22Rv1 (cell line): ENCODE results near the gene NET1.

Experiments used
- ZFX ChIP-seq: fragments of 450-650 bp; IDR thresholded peaks from 2 replicates; pipeline ENCODE4 v1.6.1; 2017; ENCODE audit warnings: antibody characterized with exemption, borderline replicate concordance
- TF ChIP-seq, protein P1 (sequence below): fragments of 450-650 bp; IDR thresholded peaks from 2 replicates; pipeline ENCODE4 v1.5.1; 2017; ENCODE audit warnings: mild to moderate bottlenecking

- TF ChIP-seq, protein P1, sequence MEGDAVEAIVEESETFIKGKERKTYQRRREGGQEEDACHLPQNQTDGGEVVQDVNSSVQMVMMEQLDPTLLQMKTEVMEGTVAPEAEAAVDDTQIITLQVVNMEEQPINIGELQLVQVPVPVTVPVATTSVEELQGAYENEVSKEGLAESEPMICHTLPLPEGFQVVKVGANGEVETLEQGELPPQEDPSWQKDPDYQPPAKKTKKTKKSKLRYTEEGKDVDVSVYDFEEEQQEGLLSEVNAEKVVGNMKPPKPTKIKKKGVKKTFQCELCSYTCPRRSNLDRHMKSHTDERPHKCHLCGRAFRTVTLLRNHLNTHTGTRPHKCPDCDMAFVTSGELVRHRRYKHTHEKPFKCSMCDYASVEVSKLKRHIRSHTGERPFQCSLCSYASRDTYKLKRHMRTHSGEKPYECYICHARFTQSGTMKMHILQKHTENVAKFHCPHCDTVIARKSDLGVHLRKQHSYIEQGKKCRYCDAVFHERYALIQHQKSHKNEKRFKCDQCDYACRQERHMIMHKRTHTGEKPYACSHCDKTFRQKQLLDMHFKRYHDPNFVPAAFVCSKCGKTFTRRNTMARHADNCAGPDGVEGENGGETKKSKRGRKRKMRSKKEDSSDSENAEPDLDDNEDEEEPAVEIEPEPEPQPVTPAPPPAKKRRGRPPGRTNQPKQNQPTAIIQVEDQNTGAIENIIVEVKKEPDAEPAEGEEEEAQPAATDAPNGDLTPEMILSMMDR = no peak
- no peak for TF ChIP-seq ZFX
Observed at GRCh38 chr10:5485290-5485689, 72.9 kb downstream of the NET1 start.
